GM19467 (cell line): Measurements from ENCODE around the gene UPB1.
"Not testable (repeated sequence)": the region's sequence is repeated elsewhere in the genome, so short reads cannot be mapped to it uniquely, and the experiment has no call there.

Experiments
- ATAC-seq: cut with Tn5 transposase; IDR thresholded peaks from one replicate; pipeline ENCODE4 v1.9.1; 2021; ENCODE audit warnings: mild to moderate bottlenecking, moderate library complexity; ENCODE audit not compliant: unreplicated experiment

Gene UPB1

DNA sequence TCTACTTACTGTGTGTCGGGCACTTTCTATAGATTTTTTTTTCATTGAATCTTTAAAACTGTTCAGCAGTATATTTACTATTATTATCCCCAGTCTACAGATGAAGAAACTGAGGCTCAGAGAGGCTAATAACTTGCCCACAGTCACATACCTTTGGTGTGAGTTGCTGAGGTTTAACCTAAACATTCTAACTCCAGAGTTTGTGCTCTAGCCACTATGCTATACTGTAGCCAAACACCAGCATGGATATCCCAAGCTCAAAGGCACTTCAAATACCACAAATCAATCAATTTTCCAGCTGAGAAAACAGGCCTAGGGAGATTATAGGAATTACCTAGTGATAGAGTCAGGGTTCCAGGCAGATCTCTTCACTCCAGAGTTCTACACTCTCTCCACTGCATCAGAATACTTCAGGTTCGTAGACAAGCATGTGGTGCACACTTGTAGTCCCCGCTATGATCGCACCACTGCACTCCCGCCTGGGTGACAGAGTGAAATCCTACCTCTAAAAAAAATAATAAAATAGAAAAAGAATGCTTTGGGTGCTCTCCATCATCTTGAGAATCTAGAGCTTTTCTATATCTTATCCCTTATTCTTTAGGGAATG lies 20.4 kb upstream of the UPB1 start:
- no peak for ATAC-seq

- ATAC-seq: no peak
Observed at GRCh38 chr22:24481641-24482040, 13.5 kb upstream of the UPB1 start.

DNA sequence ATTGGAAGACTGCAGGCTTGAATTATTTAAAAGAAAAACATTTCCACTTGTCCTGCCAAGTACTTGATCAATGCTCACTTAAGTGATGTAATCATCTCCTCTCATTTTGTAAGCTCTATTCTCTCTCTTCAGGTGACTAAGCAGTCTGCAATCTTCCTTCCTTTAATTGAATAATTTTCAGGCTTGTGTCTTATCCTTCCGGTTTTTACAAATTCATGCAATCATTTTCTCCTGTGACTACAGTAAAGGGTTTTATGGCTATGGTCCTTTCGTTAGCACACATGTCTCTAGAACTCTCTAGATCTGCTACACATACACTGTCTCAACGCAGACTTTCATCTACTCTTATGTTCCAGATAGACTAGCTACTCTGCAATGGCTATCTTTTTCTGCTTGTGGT lies 12.6 kb upstream of the UPB1 start:
- no peak for ATAC-seq

DNA sequence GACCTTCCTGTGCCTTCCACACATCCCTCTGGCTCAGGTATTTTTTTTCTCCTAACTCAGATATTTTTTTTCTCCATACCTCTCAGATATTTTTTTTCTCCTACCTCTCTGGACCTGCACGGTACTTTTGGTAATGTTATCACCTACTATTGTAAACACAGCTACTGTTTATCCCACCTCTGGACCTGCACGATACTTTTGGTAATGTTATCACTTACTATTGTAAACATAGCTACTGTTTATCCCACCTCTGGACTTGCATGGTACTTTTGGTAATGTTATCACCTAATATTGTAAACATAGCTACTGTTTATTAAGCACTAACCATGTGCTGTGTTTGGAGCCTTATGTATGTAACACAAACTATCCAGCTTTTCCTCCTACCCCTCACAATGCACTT lies 12.1 kb upstream of the UPB1 start:
- ATAC-seq: no peak

DNA sequence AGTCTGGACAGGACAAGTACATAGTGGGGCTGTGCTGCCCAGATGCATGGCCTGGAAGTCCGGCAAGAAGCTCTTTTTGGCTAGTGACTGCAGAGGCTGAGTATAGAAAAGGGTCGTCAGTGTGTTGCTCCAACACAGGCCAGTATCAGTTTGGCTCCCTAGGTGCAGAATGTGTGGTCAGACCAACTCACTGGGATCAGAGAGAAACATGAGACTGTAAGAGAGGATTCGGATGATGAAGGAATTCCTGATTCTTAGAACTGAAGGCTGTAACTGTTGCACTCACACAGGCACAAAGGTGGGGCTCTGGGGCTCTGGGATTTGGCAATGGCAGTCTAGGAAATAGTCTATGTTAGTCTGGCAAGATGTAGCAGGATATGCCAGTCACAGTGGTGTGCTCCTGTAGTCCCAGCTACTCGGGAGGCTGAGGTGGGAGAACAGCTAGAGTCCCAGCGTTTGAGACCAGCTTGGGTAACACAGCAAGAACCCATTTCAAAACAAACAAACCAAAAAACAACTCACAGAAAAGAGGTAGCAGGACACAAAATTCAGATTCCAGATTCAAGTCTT lies 11.1 kb upstream of the UPB1 start:
- no peak for ATAC-seq

DNA sequence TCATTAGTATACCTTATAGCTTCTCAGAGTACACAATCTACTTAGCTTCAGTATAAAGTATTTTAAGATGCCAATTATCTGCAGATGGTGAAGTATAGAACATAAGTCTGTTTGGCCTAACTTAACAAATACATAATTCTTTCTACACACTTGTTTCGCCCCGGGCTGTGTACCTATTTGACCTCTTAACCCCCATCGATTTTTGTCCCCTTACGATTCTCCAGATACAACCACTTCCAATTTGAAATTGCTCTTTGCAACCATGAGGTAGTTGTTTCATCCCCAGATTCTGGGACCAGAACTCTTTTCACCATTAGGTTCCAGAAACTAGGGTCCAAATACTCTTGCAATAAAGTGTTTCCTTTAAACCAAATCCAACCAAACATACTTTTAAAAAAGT lies 10.0 kb upstream of the UPB1 start:
- ATAC-seq: no peak

DNA sequence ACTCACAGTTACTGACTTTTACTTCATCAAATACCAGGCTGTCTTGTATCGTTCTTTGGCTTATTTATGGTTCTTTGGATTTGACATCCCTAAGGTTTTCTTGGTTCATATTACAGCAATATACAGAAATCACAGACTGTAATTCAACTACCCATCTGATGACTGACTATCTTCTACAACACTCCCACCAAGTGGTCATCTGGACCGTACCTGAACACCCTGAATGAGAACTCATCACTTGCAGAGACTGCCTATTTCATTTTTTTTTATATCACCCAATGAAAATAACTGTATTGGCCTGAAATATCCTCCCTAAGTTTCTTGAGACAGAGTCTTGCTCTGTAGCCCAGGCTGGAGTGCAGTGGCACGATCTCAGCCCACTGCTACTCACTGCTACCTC lies 9.5 kb upstream of the UPB1 start:
- ATAC-seq: no peak

DNA sequence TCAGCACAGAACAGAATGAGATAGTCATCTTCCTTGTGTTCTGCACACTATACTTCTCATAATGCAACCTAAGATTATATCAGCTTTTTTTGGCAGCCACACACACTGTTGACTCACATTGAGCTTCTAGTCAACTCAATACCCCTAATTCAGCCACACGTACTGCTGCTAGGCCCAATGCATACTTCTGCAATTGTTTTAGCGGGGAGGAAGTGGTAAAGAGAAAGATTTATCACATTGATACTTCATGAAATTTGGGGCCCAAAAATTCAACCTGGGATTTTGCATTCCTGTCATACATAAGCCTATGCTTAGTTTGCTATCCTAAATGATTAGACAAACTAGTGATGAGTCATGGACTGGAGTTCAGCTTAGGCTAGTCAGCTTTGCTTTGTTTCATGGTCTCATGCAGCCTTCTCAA lies 8.6 kb upstream of the UPB1 start:
- no peak for ATAC-seq

- no peak for ATAC-seq
Observed at GRCh38 chr22:24489011-24489410, 6.1 kb upstream of the UPB1 start.

DNA sequence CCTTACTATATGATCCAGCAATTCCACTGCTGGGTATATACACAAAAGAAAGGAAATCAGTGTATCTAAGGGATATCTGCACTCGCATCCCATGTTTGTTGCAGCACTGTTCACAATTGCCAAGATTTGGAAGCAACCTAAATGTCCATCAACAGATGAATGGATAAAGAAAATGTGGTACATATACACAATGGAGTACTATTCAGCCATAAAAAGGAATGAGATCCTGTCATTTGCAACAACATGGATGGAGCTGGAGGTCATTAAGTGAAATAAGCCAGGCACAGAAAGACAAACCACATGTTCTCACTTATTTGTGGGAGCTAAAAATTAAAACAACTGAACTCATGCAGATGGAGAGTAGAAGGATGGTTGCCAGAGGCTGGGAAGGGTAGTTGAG lies 5.7 kb upstream of the UPB1 start:
- ATAC-seq: not testable (repeated sequence)

GRCh38 chr22:24492391-24492790 lies 2.7 kb upstream of the UPB1 start:
- no peak for ATAC-seq

DNA sequence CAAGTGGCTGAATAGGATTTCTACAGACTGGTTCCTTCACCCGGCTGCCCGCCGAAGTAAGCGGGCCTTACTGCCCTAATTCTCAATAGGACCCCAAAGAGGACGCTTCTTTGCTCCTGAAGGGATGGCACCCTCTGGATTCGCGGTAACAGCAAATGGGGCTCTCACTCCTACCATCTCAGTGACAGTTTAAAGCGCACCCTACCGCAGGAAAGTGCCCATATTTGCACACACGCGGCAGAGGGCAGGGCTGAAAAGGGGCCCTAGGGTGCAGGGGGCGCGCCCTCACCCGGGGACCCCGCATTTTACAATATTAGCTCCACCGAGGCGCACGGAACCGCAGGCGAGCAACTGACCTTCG lies 985 bp upstream of the UPB1 start:
- ATAC-seq: no peak

DNA sequence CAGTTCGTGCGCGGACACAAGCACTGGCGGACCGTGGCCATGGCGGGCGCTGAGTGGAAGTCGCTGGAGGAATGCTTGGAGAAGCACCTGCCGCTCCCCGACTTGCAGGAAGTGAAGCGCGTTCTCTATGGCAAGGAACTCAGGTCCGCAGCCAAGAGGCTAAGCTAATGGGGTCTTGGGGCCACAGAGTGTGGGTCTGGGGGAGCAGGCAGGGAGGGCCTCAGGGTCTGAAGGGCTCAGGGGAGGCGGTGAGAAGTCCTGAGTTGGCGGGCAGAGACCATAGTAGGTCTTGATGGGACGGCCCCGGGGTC lies 188 bp downstream of the UPB1 start:
- ATAC-seq: no peak

- ATAC-seq: no peak
Observed at GRCh38 chr22:24496234-24496633, 1.1 kb downstream of the UPB1 start.

- ATAC-seq: no peak
Observed at GRCh38 chr22:24496661-24497060, 1.5 kb downstream of the UPB1 start.

DNA sequence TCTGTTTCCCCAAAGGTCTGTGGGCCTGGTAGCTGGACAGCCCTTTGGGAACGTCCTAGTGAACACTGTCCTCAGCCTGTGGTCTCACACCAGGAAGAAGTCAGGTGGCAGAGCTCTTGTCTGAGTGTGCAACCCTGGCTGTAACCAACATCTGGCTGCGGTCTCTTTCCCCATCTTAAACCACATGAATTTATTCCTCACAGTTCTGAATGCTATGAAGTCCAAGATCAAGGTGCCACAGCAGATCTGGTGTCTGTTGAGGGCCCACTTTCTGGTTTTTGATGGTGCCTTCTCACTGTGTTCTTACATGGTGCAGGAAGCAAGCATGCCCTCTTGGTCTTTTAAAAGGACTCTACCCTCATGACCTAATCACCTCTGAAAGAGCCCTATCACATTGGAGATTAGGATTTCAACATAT lies 2.7 kb downstream of the UPB1 start:
- no peak for ATAC-seq

GRCh38 chr22:24498824-24499223 lies 3.7 kb downstream of the UPB1 start:
- ATAC-seq: no peak

DNA sequence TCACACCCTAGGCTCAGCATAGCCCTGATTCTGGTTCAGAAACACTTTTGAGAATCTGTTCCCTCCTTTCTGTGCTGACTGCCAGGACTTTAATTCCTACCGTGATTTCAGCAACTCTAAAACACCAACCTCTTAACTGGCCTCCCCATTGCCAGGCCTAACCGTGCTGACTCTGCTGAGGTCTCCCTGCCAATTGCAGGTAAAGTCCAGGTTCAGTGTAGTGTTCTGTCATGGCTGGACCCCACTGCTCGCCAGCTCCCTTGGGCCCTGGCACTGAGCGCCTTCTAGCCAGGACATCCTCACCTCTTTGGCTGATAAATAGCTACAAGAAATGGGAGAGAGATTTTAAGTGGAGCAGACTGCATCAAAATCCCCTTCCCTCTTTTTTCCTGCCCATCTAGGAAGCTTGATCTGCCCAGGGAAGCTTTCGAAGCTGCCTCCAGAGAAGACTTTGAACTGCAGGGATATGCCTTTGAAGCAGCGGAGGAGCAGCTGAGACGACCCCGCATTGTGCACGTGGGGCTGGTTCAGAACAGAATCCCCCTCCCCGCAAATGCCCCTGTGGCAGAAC lies 4.7 kb downstream of the UPB1 start:
- no peak for ATAC-seq

DNA sequence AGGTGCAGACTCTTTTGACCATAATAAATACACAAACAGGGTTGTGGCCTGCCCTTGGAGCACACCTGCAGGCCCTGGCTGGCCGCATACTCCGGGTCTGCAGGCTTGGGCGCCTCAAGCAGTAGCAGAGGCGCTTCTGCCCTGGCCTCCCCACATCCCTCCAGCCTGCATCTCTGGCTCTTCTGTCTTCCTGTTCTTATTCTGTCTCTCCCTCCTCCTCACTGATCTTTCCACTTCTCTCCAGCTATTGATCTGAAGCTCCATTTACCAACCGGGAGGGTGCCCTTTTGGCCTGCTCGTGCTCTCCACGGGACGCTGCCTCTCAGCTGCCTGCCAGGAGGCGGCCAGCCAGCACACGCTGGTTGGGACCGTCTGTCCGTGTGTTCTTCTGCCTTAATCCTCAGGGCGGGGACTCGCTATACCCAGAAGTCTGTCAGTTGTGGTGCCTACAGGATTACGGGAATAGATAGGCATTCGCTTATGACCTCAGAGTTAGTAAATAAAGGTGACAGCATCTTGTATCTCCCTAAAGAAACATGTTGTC lies 5.2 kb downstream of the UPB1 start:
- ATAC-seq: no peak

- ATAC-seq: no peak
Observed at GRCh38 chr22:24501301-24502005, 6.3 kb downstream of the UPB1 start.

GRCh38 chr22:24502034-24502433 lies 6.9 kb downstream of the UPB1 start:
- no peak for ATAC-seq

DNA sequence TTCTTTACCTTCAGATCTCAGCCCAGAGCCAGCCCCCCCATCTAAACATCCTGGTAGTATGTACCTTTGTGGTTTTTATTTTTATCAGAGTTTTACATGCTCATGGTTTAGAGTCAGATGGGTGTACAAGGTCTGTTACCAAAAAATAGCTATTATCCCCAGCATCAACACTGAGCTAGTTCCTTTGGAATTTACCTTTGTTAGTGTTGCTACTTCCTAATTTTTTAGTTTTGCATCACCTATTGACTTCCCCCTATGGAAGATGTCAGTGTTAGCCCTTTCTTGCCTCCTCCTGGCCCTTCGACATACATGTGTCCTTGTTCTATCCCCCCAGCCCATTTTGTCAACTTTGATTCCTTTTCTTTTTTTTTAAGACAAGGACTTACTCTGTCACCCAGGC lies 7.4 kb downstream of the UPB1 start:
- no peak for ATAC-seq
